Bronchial epithelial cell (primary cell): ENCODE measurements around the gene TMCC3. TPM values are rescaled to one million over a fixed set of nuclear protein-coding genes. Genes with fewer than 3 reads are reported as not detected.
"Not testable (repeated sequence)": the region's sequence is repeated elsewhere in the genome, so short reads cannot be mapped to it uniquely, and the experiment has no call there.

Source experiments
- DNase-seq: peaks from one replicate; pipeline ENCODE4 v3.0.0-alpha.2; 2010; ENCODE audit warnings: low read depth
- FAIRE-seq: peaks from 2 replicates; lab custom pipeline; 2011; peaks lifted over from hg19 to GRCh38; lab: Jason Lieb, UNC
- H3K27me3 ChIP-seq: 2 replicates; pipeline ENCODE4 v1.5.1; 2011; ENCODE audit warnings: low read length; ENCODE audit not compliant: control insufficient read depth, insufficient read depth
- H3K36me3 ChIP-seq: 2 replicates; pipeline ENCODE4 v1.5.1; 2011; ENCODE audit warnings: low read length; ENCODE audit not compliant: control insufficient read depth, insufficient read depth
- H3K4me3 ChIP-seq: 2 replicates; pipeline ENCODE4 v1.5.1; 2011; ENCODE audit warnings: mild to moderate bottlenecking, low read depth, low read length, control low read depth
- CTCF ChIP-seq: IDR thresholded peaks from 2 replicates; pipeline ENCODE4 v1.5.1; 2011; ENCODE audit warnings: mild to moderate bottlenecking, moderate library complexity, low read length, control low read depth, inconsistent platforms; ENCODE audit not compliant: insufficient read depth, severe bottlenecking
- total RNA-seq: library from RNA; depleted of rRNA; stranded (reverse); fragments of >200 nt; gene quantifications from 2 replicates; pipeline ENCODE4 v1.2.1, GENCODE V29; 2014

TMCC3 gene
- 5.8 and 8.8 TPM in 2 replicates for total RNA-seq

- peak within 1 kb of the TSS; percentile 74 for H3K4me3 ChIP-seq
- H3K36me3 ChIP-seq = no peaks in the 10 kb centered on the region
- TF ChIP-seq CTCF = no peak
- DNase-seq (peak; percentile 35), FAIRE-seq (no peak)
- no peaks in the 10 kb centered on the region for H3K27me3 ChIP-seq
Observed at GRCh38 chr12:94650143-94651056, at the start of gene TMCC3. TMCC3 (minus strand) TSS chr12:94650557; CDS start chr12:94650430, 127 bp downstream.

- no peak overlapping the region for H3K4me3 ChIP-seq
- H3K27me3 ChIP-seq = no peaks in the 10 kb centered on the region
- peak; percentile 73 for DNase-seq
- no peaks in the 10 kb centered on the region for H3K36me3 ChIP-seq
- no peak for TF ChIP-seq CTCF
- peak; percentile 28 for FAIRE-seq
Observed at GRCh38 chr12:94699801-94700200, 49.4 kb upstream of the TMCC3 start.

GRCh38 chr12:94698578-94698977 lies 48.2 kb upstream of the TMCC3 start:
- TF ChIP-seq CTCF = no peak
- no peaks in the 10 kb centered on the region for H3K36me3 ChIP-seq
- no peak overlapping the region for H3K4me3 ChIP-seq
- FAIRE-seq (no peak), DNase-seq (no peak)
- H3K27me3 ChIP-seq = no peaks in the 10 kb centered on the region

- no peak overlapping the region for H3K4me3 ChIP-seq
- H3K36me3 ChIP-seq = no peaks in the 10 kb centered on the region
- TF ChIP-seq CTCF = no peak
- DNase-seq = no peak
- FAIRE-seq = no peak
- H3K27me3 ChIP-seq = no peaks in the 10 kb centered on the region
Observed at GRCh38 chr12:94697631-94698030, 47.3 kb upstream of the TMCC3 start.

- H3K27me3 ChIP-seq = no peaks in the 10 kb centered on the region
- no peak for FAIRE-seq
Observed at GRCh38 chr12:94694732-94695131, 44.4 kb upstream of the TMCC3 start.

GRCh38 chr12:94692826-94693225 lies 42.5 kb upstream of the TMCC3 start:
- DNase-seq, H3K27me3 ChIP-seq, H3K4me3 ChIP-seq, FAIRE-seq, H3K36me3 ChIP-seq: not testable (repeated sequence)

More at GRCh38 chr12:94694732-94695131, 44.4 kb upstream of the TMCC3 start:
- Histone ChIP-seq H3K4me3 (no peak overlapping the region), H3K36me3 (no peaks in the 10 kb centered on the region)
- DNase-seq = no peak
- TF ChIP-seq CTCF = no peak
